Uterus (tissue), 4 donors: Measurements from ENCODE around the gene S100A13. TPM values are rescaled to one million over a fixed set of nuclear protein-coding genes. Genes with fewer than 3 reads are reported as not detected.
"Not testable (repeated sequence)": the region's sequence is repeated elsewhere in the genome, so short reads cannot be mapped to it uniquely, and the experiment has no call there.

ENCODE experiments used
- DNase-seq, 2 donors: peaks; one replicate each; pipeline ENCODE4 v3.0.0-alpha.2; 2019 to 2020
- H3K27ac ChIP-seq, 2 donors: fragments of 200-600 bp; sonication (generic); 1 replicate in 1 of 2; 2 replicates in 1 of 2; pipeline ENCODE4 v1.5.1; 2016 to 2018
- H3K27me3 ChIP-seq, 2 donors: fragments of 200-600 bp; sonication (generic); one replicate each; pipeline ENCODE4 v1.5.1; 2018 to 2019; ENCODE audit warnings: control low read depth in 1 of 2
- H3K36me3 ChIP-seq, 2 donors: fragments of 200-600 bp; sonication (generic); one replicate each; pipeline ENCODE4 v1.5.1; 2019; ENCODE audit warnings: control low read depth in 1 of 2
- H3K4me1 ChIP-seq, 2 donors: fragments of 200-600 bp; sonication (generic); one replicate each; pipeline ENCODE4 v1.5.1; 2018 to 2019; ENCODE audit warnings: control low read depth in 1 of 2
- H3K4me3 ChIP-seq, 2 donors: fragments of 200-600 bp; sonication (generic); 1 replicate in 1 of 2; 2 replicates in 1 of 2; pipeline ENCODE4 v1.5.1; 2018 to 2019; ENCODE audit warnings: mild to moderate bottlenecking in 1 of 2
- H3K9me3 ChIP-seq, 2 donors: fragments of 200-600 bp; sonication (generic); one replicate each; pipeline ENCODE4 v1.5.1; 2019; ENCODE audit warnings: control low read depth in 1 of 2
- CTCF ChIP-seq, 4 experiments: fragments of 200-600 bp in 2 of 4; fragments of 450-650 bp in 2 of 4; sonication (generic) in 2 of 4; IDR thresholded peaks; one replicate each; pipeline ENCODE4 v1.5.1; 2016 to 2019; ENCODE audit warnings: antibody characterized with exemption in 4 of 4, mild to moderate bottlenecking in 2 of 4, moderate library complexity in 1 of 4
- POLR2A ChIP-seq, 2 donors: fragments of 450-650 bp; IDR thresholded peaks; one replicate each; pipeline ENCODE4 v1.6.1; 2016; ENCODE audit warnings: antibody characterized with exemption in 2 of 2, mild to moderate bottlenecking in 1 of 2, moderate library complexity in 1 of 2
- intact Hi-C: fragments of 100-400 bp; cut with DNase I; formaldehyde crosslinking; loops from one replicate; pipeline ENCODE4 v1.15.1; 2023; ENCODE audit warnings: low total_unique reads
- total RNA-seq, 4 donors: library from RNA; depleted of rRNA in 3 of 4; stranded (reverse); fragments of >200 nt in 3 of 4; gene quantifications; one replicate each; pipeline versions ENCODE4 v1.1.0 to v1.2.4, GENCODE V29; 2014 to 2023
- donor health status: DM: yes; HTN: yes; CAD: no.

Gene S100A13
- total RNA-seq, 4 donors from 2014 or later = 25.9 to 269 (median 126) TPM

- H3K36me3 ChIP-seq = no peaks in the 10 kb centered on the region
- H3K4me3 ChIP-seq = no peak overlapping the region
- no peak for TF ChIP-seq POLR2A (IDR thresholded peaks at IDR 0.05)
- TF ChIP-seq CTCF (IDR thresholded peaks at IDR 0.05) = no peak
- no peaks in the 10 kb centered on the region for H3K4me1 ChIP-seq
- H3K9me3 ChIP-seq = no peaks in the 10 kb centered on the region
- H3K27ac ChIP-seq = no peak overlapping the region
- intact Hi-C loops = no loop called here
- no peak for DNase-seq
- no peaks in the 10 kb centered on the region for H3K27me3 ChIP-seq
Observed at GRCh38 chr1:153597206-153597605, 30.1 kb downstream of the S100A13 start.

GRCh38 chr1:153592748-153593147 is 34.6 kb downstream of the S100A13 start:
- H3K9me3 ChIP-seq = no peaks in the 10 kb centered on the region
- TF ChIP-seq CTCF (IDR thresholded peaks at IDR 0.05) = no peak
- no peak for TF ChIP-seq POLR2A (IDR thresholded peaks at IDR 0.05)
- no peak for DNase-seq
- no peaks in the 10 kb centered on the region for H3K36me3 ChIP-seq
- peak overlapping the region in 1 of 2 donors; percentile 31 for H3K27ac ChIP-seq
- no peak overlapping the region for H3K4me3 ChIP-seq
- no peaks in the 10 kb centered on the region for H3K4me1 ChIP-seq
- intact Hi-C loops = no loop called here
- no peaks in the 10 kb centered on the region for H3K27me3 ChIP-seq

- no peaks in the 10 kb centered on the region for H3K4me1 ChIP-seq
- intact Hi-C loops = no loop called here
- no peak overlapping the region for H3K27ac ChIP-seq
- no peaks in the 10 kb centered on the region for H3K9me3 ChIP-seq
- H3K27me3 ChIP-seq = no peaks in the 10 kb centered on the region
- DNase-seq = no peak
- no peaks in the 10 kb centered on the region for H3K36me3 ChIP-seq
- no peak overlapping the region for H3K4me3 ChIP-seq
- no peak for TF ChIP-seq CTCF (IDR thresholded peaks at IDR 0.05)
- TF ChIP-seq POLR2A (IDR thresholded peaks at IDR 0.05) = no peak
Observed at GRCh38 chr1:153588482-153588881, 38.8 kb downstream of the S100A13 start.

- DNase-seq, H3K27ac ChIP-seq, intact Hi-C loops, H3K4me1 ChIP-seq, H3K4me3 ChIP-seq, H3K9me3 ChIP-seq, H3K27me3 ChIP-seq, H3K36me3 ChIP-seq: not testable (repeated sequence)
Observed at GRCh38 chr1:153588033-153588432, 39.3 kb downstream of the S100A13 start.

- Histone ChIP-seq H3K4me3 (no peak overlapping the region), H3K4me1 (no peaks in the 10 kb centered on the region), H3K27ac (no peak overlapping the region), H3K27me3 (no peaks in the 10 kb centered on the region), H3K36me3 (no peaks in the 10 kb centered on the region), H3K9me3 (no peaks in the 10 kb centered on the region)
- intact Hi-C loops = no loop called here
- TF ChIP-seq CTCF (IDR thresholded peaks at IDR 0.05) (no peak), POLR2A (IDR thresholded peaks at IDR 0.05) (no peak)
- DNase-seq = no peak
Observed at GRCh38 chr1:153587314-153587713, 40.0 kb downstream of the S100A13 start.

- intact Hi-C loops = no loop called here
- Histone ChIP-seq H3K4me1 (no peaks in the 10 kb centered on the region), H3K9me3 (no peaks in the 10 kb centered on the region), H3K27me3 (no peaks in the 10 kb centered on the region), H3K27ac (no peak overlapping the region), H3K36me3 (no peaks in the 10 kb centered on the region), H3K4me3 (no peak overlapping the region)
- no peak for TF ChIP-seq POLR2A (IDR thresholded peaks at IDR 0.05)
- no peak for TF ChIP-seq CTCF (IDR thresholded peaks at IDR 0.05)
- DNase-seq = no peak
Observed at GRCh38 chr1:153586347-153586746, 41.0 kb downstream of the S100A13 start.
